Measurements from ENCODE around the gene IRF2. TPM values are rescaled to one million over a fixed set of nuclear protein-coding genes. Genes with fewer than 3 reads are reported as not detected.

Gene IRF2
- total and polyA plus RNA-seq, 4 donors: 16.4 to 65.8 (median 43.1) TPM

DNA sequence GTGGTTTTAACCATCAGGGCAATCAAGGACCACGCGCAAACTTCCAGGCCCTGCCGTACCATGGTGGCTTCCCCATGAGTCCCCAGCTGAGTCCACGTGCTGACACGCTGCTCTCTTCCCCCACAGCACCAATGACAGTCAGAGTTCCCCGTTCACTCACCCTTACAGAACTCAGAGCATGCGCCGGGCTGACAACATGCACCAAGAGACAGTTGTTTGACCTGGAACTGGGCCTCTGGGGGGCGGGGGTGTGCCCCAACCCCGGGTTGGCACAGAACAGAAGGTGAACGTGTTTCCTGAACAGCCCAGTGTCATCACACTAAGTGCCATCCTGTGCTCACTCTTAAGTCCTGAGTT lies 29.4 kb downstream of the IRF2 start:
- H3K9ac ChIP-seq (ENCODE audit: insufficient read depth in 1 of 2, low read length in 2 of 2): no peak overlapping the region
- peaks cover 0 to 2% (median 0%) of the 10 kb centered on the region in 4 donors for H3K36me3 ChIP-seq (ENCODE audit: control insufficient read depth in 4 of 4, insufficient read depth in 4 of 4, low read length in 4 of 4)
- no peak for TF ChIP-seq CTCF (IDR thresholded peaks at IDR 0.05; ENCODE audit: control extremely low read depth, extremely low read depth)
- H3K27me3 ChIP-seq (ENCODE audit: control insufficient read depth in 3 of 3, insufficient read depth in 3 of 3, low read length in 2 of 3): no peaks in the 10 kb centered on the region
- 28 to 54% methylated on average over 11 of the region's 11 CpGs for WGBS, 2 donors
- ATAC-seq (ENCODE audit: insufficient read depth, low FRiP score): no peak
- no peaks in the 10 kb centered on the region for H3K9me3 ChIP-seq (ENCODE audit: control insufficient read depth in 4 of 4, insufficient read depth in 3 of 4, low read length in 3 of 4)
- H3K4me3 ChIP-seq: no peak overlapping the region
- H3K27ac ChIP-seq (ENCODE audit: low read depth in 1 of 2, low read length in 1 of 2): peak overlapping the region in 1 of 2 donors; percentile 26
- peaks cover 17 to 52% (median 27%) of the 10 kb centered on the region in 5 donors for H3K4me1 ChIP-seq (ENCODE audit: control insufficient read depth in 5 of 5, insufficient read depth in 5 of 5, low read length in 5 of 5)
- no peak for DNase-seq

DNA sequence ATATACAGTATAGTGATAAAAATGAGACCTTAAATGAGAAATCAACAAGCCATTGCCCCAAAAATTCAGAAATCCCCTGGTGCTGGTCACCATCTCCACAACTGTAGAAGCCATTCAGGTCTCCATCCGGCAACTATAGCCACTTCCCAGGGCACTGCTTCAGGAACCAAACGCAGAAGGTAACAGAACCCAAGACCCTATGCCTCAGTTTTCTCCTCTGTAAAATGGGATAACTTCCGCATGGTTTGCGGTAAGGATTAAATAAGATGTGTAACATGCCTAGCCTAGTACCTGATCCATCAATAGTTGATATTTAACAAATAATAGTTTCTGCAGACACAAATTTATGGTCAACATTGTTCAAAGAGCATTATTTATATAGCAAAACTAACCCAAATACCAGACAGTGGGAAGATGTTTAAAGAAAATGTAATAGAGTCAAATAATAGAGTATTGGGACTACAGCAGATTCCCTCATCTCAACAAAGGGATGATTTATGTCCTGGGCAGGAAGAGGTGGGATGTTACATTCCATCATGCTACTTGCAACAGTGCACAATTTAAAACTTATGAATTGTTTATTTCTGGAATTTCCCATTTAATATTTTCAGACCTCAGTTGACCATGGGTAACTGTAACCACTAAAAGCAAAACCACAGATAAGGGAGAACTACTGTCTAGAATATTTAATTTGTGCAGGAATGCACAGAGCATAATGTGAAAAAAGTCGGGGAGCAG lies 30.0 kb downstream of the IRF2 start:
- Histone ChIP-seq H3K9me3 (ENCODE audit: control insufficient read depth in 4 of 4, insufficient read depth in 3 of 4, low read length in 3 of 4) (no peaks in the 10 kb centered on the region), H3K9ac (ENCODE audit: insufficient read depth in 1 of 2, low read length in 2 of 2) (no peak overlapping the region), H3K4me3 (no peak overlapping the region), H3K27me3 (ENCODE audit: control insufficient read depth in 3 of 3, insufficient read depth in 3 of 3, low read length in 2 of 3) (no peaks in the 10 kb centered on the region), H3K27ac (ENCODE audit: low read depth in 1 of 2, low read length in 1 of 2) (no peak overlapping the region), H3K36me3 (ENCODE audit: control insufficient read depth in 4 of 4, insufficient read depth in 4 of 4, low read length in 4 of 4) (peaks cover 0 to 2% (median 0%) of the 10 kb centered on the region in 4 donors), H3K4me1 (ENCODE audit: control insufficient read depth in 5 of 5, insufficient read depth in 5 of 5, low read length in 5 of 5) (peaks cover 17 to 50% (median 26%) of the 10 kb centered on the region in 5 donors)
- no peak for ATAC-seq (ENCODE audit: insufficient read depth, low FRiP score)
- TF ChIP-seq CTCF (IDR thresholded peaks at IDR 0.05; ENCODE audit: control extremely low read depth, extremely low read depth): no peak
- 90% methylated on average over 5 of the region's 5 CpGs for WGBS, 2 donors
- DNase-seq: no peak

GRCh38 chr4:184443318-184443717 lies 31.0 kb downstream of the IRF2 start:
- H3K4me3 ChIP-seq: no peak overlapping the region
- TF ChIP-seq CTCF (IDR thresholded peaks at IDR 0.05; ENCODE audit: control extremely low read depth, extremely low read depth): no peak
- H3K27me3 ChIP-seq (ENCODE audit: control insufficient read depth in 3 of 3, insufficient read depth in 3 of 3, low read length in 2 of 3): no peaks in the 10 kb centered on the region
- H3K9me3 ChIP-seq (ENCODE audit: control insufficient read depth in 4 of 4, insufficient read depth in 3 of 4, low read length in 3 of 4): no peaks in the 10 kb centered on the region
- peaks cover 18 to 47% (median 27%) of the 10 kb centered on the region in 5 donors for H3K4me1 ChIP-seq (ENCODE audit: control insufficient read depth in 5 of 5, insufficient read depth in 5 of 5, low read length in 5 of 5)
- no peak overlapping the region for H3K9ac ChIP-seq (ENCODE audit: insufficient read depth in 1 of 2, low read length in 2 of 2)
- WGBS, 2 donors: 90 to 93% methylated on average over 2 of the region's 2 CpGs
- peaks cover 0 to 2% (median 0%) of the 10 kb centered on the region in 4 donors for H3K36me3 ChIP-seq (ENCODE audit: control insufficient read depth in 4 of 4, insufficient read depth in 4 of 4, low read length in 4 of 4)
- H3K27ac ChIP-seq (ENCODE audit: low read depth in 1 of 2, low read length in 1 of 2): no peak overlapping the region
- ATAC-seq (ENCODE audit: insufficient read depth, low FRiP score) (no peak), DNase-seq (no peak)

DNA sequence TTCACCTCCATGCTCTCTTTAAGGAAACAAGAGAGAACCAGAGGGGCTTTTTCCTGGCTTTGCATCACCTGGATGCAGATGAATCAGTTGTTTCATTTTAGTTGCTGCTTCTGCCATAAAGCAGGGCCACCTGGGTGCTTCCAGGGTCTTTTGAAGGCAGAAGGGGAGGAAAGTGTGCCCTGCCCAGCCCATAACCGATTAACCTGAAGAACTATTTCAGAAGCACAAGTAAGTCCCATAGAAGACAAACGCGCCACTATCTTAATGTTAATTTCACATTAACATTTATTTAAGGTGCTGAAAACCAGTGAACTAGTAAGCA lies 32.1 kb downstream of the IRF2 start:
- Histone ChIP-seq H3K9ac (ENCODE audit: insufficient read depth in 1 of 2, low read length in 2 of 2) (no peak overlapping the region), H3K27me3 (ENCODE audit: control insufficient read depth in 3 of 3, insufficient read depth in 3 of 3, low read length in 2 of 3) (no peaks in the 10 kb centered on the region), H3K4me3 (no peak overlapping the region), H3K27ac (ENCODE audit: low read depth in 1 of 2, low read length in 1 of 2) (peak overlapping the region; percentile 26 to 48), H3K4me1 (ENCODE audit: control insufficient read depth in 5 of 5, insufficient read depth in 5 of 5, low read length in 5 of 5) (peaks cover 19 to 42% (median 29%) of the 10 kb centered on the region in 5 donors), H3K36me3 (ENCODE audit: control insufficient read depth in 4 of 4, insufficient read depth in 4 of 4, low read length in 4 of 4) (peaks cover 0 to 2% (median 0%) of the 10 kb centered on the region in 4 donors), H3K9me3 (ENCODE audit: control insufficient read depth in 4 of 4, insufficient read depth in 3 of 4, low read length in 3 of 4) (no peaks in the 10 kb centered on the region)
- no peak for TF ChIP-seq CTCF (IDR thresholded peaks at IDR 0.05; ENCODE audit: control extremely low read depth, extremely low read depth)
- 59 to 73% methylated on average over 3 of the region's 3 CpGs for whole genome bisulfite sequencing, 2 donors
- ATAC-seq (ENCODE audit: insufficient read depth, low FRiP score): no peak
- DNase-seq: peak in 1 of 3 donors; percentile 55
